K562 (cell line): ENCODE measurements around the gene AGAP1. TPM values are rescaled to one million over a fixed set of nuclear protein-coding genes. Genes with fewer than 3 reads are reported as not detected.

Experiments
- EP400 ChIP-seq: fragments of 450-650 bp; IDR thresholded peaks from 2 replicates; pipeline ENCODE4 v1.6.1; 2017; ENCODE audit warnings: antibody characterized with exemption, mild to moderate bottlenecking, moderate library complexity
- MCM7 ChIP-seq, 2 experiments: fragments of 450-650 bp; IDR thresholded peaks; 2 replicates each; pipeline ENCODE4 v1.6.1; 2016 to 2018
- NRF1 ChIP-seq, 2 experiments: fragments of 450-650 bp; IDR thresholded peaks in 1 of 2; conservative IDR thresholded peaks in 1 of 2; 2 replicates each; pipeline ENCODE4 v1.6.1; 2014; ENCODE audit warnings: mild to moderate bottlenecking in 2 of 2
- ZBTB8A ChIP-seq: fragments of 450-650 bp; IDR thresholded peaks from 2 replicates; pipeline ENCODE4 v1.6.1; 2018; ENCODE audit warnings: mild to moderate bottlenecking, moderate library complexity; ENCODE audit not compliant: partially characterized antibody
- ZKSCAN1 ChIP-seq: fragments of 150-350 bp; IDR thresholded peaks from 2 replicates; pipeline ENCODE4 v1.6.1; 2016; ENCODE audit warnings: low read depth, low read length
- polyA plus RNA-seq, 8 experiments: library from polyadenylated mRNA; depleted of rRNA in 4 of 8; stranded (reverse) in 5 of 8; unstranded in 3 of 8; fragments of >200 nt; fragmentation: Nextera tagmentation in 2 of 8; fragmentation: Illumina TruSeq in 1 of 8; extraction: Ambion mirVana in 2 of 8; extraction: Trizol in 1 of 8; gene quantifications; 2 replicates each; pipeline versions ENCODE4 v1.2.1 to v1.2.3, GENCODE V29; 2011 to 2014; ENCODE audit warnings: inconsistent platforms in 1 of 8, missing spikeins in 1 of 8
- total RNA-seq, 7 experiments: library from RNA; depleted of rRNA in 6 of 7; stranded (reverse); fragments of >200 nt in 6 of 7; fragmentation: Illumina TruSeq in 2 of 7; extraction: Trizol in 2 of 7; gene quantifications; 2 replicates each; pipeline versions ENCODE4 v1.2.1 to v1.2.3, GENCODE V29; 2011 to 2021; ENCODE audit warnings: low replicate concordance in 1 of 7
- TF ChIP-seq, protein P1 (sequence below): fragments of 250-450 bp; sonication (Bioruptor Pico); IDR thresholded peaks from 2 replicates; pipeline ENCODE4 v1.4.0; 2020; ENCODE audit warnings: borderline replicate concordance
- TF ChIP-seq, protein P2 (sequence below): fragments of 200-400 bp; formaldehyde crosslinking; IDR thresholded peaks from 2 replicates; pipeline ENCODE4 v1.6.1; 2017; ENCODE audit warnings: mild to moderate bottlenecking, low read depth, low read length, moderate library complexity
- TF ChIP-seq, protein P3 (sequence below): sonication (generic); formaldehyde crosslinking; IDR thresholded peaks from 2 replicates; pipeline ENCODE4 v1.8.0; 2022; ENCODE audit warnings: mild to moderate bottlenecking, missing genetic modification reagents, borderline replicate concordance
- TF ChIP-seq, protein P4 (sequence below), 2 experiments: fragments of 450-650 bp in 1 of 2; sonication (generic) in 1 of 2; formaldehyde crosslinking in 1 of 2; IDR thresholded peaks in 1 of 2; conservative IDR thresholded peaks in 1 of 2; 2 replicates each; pipeline versions ENCODE4 v1.6.1 to v1.8.1; 2016 to 2023; ENCODE audit warnings: mild to moderate bottlenecking in 2 of 2, moderate library complexity in 2 of 2, inconsistent platforms in 1 of 2, missing genetic modification reagents in 1 of 2

The AGAP1 gene
- total and polyA plus RNA-seq, 9 of the 15 experiments (the other 6 are each of a cell fraction or from before 2014, with no cell fraction given) = 1.3 to 24.0 (median 10.6) TPM

DNA sequence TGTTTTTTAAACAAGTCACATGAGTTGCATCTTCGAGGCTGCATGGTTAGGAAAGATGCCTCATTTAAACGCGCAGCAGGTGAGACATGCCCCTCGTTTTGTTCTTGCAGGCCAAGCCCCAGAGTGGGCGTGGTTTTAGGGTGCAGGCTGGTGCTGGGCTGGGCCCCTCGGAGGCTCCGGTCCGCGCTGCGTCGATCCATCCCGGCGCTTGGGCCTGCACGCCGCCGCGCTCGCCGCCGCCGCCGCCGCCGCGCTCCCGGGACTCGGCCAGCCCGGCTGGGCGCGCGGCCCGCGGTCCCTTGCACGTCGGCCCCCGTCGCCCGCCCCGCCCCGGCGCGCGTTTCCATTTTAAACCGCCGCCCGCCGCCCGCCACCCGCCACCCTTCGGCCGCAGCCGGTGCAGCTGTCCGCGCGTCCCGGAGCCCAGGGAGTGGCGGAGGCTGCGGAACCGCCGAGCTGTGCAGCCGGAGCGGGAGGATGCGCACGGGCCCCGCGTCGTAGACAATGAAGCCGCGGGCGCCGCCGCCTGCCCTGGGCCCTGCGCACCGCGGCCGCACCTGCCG is 175.5 kb downstream of the AGAP1 start (continued):
- TF ChIP-seq, protein P1, sequence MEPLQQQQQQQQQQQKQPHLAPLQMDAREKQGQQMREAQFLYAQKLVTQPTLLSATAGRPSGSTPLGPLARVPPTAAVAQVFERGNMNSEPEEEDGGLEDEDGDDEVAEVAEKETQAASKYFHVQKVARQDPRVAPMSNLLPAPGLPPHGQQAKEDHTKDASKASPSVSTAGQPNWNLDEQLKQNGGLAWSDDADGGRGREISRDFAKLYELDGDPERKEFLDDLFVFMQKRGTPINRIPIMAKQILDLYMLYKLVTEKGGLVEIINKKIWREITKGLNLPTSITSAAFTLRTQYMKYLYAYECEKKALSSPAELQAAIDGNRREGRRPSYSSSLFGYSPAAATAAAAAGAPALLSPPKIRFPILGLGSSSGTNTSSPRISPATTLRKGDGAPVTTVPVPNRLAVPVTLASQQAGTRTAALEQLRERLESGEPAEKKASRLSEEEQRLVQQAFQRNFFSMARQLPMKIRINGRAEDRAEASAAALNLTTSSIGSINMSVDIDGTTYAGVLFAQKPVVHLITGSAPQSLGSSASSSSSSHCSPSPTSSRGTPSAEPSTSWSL (CRISPR knock-in tag) = no peak
- TF ChIP-seq EP400 (no peak), MCM7 (IDR thresholded peaks at IDR 0.05) (no peak), ZBTB8A (no peak), NRF1 (conservative IDR thresholded peaks at IDR 0.05 in 1 of 2, IDR thresholded peaks at IDR 0.05 in 1 of 2) (no peak), ZKSCAN1 (no peak)
- TF ChIP-seq, protein P2, sequence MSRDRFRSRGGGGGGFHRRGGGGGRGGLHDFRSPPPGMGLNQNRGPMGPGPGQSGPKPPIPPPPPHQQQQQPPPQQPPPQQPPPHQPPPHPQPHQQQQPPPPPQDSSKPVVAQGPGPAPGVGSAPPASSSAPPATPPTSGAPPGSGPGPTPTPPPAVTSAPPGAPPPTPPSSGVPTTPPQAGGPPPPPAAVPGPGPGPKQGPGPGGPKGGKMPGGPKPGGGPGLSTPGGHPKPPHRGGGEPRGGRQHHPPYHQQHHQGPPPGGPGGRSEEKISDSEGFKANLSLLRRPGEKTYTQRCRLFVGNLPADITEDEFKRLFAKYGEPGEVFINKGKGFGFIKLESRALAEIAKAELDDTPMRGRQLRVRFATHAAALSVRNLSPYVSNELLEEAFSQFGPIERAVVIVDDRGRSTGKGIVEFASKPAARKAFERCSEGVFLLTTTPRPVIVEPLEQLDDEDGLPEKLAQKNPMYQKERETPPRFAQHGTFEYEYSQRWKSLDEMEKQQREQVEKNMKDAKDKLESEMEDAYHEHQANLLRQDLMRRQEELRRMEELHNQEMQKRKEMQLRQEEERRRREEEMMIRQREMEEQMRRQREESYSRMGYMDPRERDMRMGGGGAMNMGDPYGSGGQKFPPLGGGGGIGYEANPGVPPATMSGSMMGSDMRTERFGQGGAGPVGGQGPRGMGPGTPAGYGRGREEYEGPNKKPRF = no peak
- TF ChIP-seq, protein P3, sequence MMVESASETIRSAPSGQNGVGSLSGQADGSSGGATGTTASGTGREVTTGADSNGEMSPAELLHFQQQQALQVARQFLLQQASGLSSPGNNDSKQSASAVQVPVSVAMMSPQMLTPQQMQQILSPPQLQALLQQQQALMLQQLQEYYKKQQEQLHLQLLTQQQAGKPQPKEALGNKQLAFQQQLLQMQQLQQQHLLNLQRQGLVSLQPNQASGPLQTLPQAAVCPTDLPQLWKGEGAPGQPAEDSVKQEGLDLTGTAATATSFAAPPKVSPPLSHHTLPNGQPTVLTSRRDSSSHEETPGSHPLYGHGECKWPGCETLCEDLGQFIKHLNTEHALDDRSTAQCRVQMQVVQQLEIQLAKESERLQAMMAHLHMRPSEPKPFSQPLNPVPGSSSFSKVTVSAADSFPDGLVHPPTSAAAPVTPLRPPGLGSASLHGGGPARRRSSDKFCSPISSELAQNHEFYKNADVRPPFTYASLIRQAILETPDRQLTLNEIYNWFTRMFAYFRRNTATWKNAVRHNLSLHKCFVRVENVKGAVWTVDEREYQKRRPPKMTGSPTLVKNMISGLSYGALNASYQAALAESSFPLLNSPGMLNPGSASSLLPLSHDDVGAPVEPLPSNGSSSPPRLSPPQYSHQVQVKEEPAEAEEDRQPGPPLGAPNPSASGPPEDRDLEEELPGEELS (CRISPR knock-in tag) = no peak
- TF ChIP-seq, protein P4, sequence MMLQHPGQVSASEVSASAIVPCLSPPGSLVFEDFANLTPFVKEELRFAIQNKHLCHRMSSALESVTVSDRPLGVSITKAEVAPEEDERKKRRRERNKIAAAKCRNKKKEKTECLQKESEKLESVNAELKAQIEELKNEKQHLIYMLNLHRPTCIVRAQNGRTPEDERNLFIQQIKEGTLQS (IDR thresholded peaks at IDR 0.05) = no peak
- TF ChIP-seq, protein P4 (CRISPR knock-in tag; conservative IDR thresholded peaks at IDR 0.05) = no peak
